Smooth muscle cell of the brain vasculature (primary cell): ENCODE data around the gene EXT2.

ENCODE experiments used
- DNase-seq: peaks from one replicate; pipeline ENCODE4 v3.0.0-alpha.2; 2012; ENCODE audit warnings: low read depth, low spot score

Gene EXT2

DNA sequence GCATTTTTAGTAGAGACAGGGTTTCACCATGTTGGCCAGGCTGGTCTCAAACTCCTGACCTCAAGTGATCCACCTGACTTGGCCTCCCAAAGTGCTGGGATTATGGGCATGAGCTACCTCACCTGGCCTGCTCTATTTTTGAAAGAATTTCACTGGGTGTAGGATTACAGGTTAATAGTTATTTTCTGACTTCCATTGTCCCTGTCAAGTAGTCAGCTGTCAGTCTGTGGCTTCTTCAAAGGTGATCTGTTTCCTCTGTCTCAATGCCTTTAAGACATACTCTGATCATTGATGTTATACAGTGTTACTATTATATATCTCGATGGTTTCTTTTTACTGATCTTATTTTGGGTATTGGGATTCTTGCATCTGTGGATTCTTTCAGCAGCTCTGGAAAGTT lies 10.1 kb upstream of the EXT2 start:
- no peak for DNase-seq

DNA sequence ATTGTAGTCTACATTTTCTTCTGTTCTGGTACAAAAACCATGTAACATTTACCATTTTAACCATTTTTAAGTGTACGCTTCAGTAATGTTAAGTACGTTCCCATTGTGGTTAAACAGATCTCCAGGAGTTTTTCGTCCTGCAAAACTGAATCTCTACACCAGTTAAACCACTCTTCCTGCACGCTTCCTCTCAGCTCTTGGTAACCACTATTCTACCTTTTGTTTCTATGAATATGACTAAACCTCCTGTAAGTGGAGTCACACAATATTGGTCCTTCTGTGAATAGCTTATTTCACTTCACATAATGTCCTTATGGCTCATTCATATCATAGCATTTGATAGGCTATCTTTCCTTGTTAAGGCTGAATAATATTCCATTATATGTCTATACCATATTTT lies 7.1 kb upstream of the EXT2 start:
- no peak for DNase-seq

GRCh38 chr11:44088871-44089270 lies 6.6 kb upstream of the EXT2 start:
- DNase-seq, result no peak

GRCh38 chr11:44090539-44090938 lies 4.9 kb upstream of the EXT2 start:
- DNase-seq, result no peak

GRCh38 chr11:44094260-44094868 lies 1.1 kb upstream of the EXT2 start:
- peak; percentile 61 for DNase-seq

- no peak for DNase-seq
Measured at GRCh38 chr11:44096360-44097185, 1.1 kb downstream of the EXT2 start.

DNA sequence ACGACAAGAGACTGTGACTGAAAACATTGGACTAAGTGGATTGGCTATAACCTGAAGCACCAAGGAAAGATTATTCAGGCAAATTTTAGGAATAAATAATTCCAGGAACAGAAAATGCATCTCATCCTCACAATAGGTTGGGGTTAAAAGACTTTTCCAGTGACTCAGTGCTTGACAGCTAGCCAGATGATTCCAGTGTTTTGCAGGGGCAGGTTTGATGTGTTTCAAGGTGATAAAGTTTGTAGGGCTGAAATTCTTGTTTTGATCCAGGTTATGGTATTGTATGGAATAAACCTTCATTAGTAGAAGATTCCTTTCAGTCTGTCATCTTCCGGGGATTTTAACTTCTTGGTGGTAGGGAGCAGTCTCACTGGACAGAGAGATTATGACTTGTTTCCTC lies 2.3 kb downstream of the EXT2 start:
- no peak for DNase-seq

DNA sequence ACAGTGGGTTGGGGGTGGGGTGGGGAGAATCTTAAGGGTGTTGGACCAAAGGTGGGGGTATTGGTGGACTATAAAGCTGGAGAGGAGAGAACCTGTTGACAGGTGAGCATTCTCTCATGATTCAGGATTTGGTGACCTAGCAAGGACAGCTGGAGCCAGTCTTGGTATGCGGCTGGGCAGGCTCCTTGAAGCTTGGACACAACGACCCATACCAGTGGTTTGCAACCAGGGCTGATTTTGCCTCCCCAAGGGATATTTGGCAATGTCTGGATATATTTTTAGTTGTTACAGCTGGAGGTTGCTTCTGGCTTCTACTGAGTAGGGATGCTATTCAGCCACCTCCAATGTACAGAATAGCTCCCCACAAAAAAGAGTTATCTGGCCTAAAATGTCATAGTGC lies 5.6 kb downstream of the EXT2 start:
- no peak for DNase-seq

DNA sequence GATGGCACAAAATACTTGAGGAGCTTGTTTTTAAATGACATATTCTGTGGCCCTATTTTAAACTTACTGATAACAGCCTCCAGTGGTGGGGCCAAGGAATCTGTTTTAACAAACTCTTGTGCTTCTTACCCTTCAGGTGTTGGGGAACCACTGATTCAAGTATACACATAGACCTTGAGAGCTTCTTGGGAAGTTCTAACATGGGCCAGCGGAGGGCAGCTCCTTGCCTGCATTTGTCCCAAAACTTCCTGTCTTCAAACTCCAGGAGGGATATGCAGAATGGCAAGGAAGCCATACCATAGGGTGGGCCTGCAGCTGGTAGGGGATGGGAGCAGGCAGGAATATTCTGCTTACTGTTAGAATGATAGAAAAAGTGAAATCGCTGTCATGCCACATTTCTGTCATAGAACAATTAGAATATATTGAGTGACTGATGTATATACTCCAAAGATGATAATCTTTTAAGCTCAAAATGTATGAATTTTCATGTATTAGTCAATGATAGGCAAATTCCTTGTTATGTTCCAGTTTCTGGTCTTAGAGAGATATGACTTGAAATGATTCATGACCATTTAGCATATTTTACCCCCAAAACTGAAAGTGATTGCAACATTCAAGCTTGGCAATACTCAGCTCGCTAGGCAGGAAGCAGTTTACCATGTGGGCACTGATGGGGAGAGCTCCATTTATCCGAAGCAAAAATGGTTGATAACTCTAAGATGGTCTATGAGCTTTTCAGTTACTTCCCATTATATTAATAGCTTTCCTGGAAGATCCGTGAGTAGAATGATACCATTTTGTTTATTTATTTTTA lies 9.2 kb downstream of the EXT2 start:
- no peak for DNase-seq

DNA sequence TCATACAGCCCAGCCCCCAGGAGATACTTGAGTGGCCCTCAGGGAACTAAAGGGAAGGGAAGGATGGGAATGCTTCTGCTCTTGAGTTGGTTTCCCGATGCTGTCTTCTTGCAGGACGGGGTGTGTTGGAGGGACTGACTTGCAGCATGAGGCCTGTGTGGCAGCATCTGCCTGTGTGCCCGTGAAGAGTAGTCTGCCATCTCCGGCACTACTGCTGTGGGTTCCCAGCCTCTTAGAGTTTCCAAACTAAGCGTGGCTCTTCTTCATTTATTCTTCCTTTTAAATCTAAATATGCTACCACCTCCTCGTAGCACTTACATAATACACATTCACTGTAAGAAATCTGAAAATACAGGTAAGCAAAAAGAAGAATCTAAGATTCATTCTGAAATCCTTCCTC lies 12.8 kb downstream of the EXT2 start:
- no peak for DNase-seq

DNA sequence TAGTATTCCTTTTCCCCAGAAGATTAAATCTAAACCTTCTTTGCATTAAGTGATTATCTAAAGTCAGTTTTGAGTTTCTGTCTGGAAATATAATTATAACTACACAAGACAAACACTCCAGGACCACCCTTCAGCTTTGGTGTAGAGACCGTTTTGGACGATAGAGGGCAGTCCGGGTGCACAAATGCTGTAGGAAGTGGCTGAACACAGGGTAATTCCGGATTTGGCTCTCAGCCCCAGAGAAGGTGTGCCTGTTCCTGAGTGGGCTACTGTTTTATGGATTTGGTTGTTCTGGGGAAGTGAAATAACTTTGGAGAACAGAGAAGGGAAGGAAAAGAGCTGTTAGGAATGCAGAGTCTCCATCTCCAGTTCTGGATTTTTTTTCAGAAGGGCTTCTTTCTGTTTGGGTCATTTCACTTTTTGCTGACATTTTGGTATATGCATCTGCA lies 14.8 kb downstream of the EXT2 start:
- DNase-seq, result no peak

GRCh38 chr11:44112091-44112821 lies 16.8 kb downstream of the EXT2 start:
- DNase-seq, result no peak

DNA sequence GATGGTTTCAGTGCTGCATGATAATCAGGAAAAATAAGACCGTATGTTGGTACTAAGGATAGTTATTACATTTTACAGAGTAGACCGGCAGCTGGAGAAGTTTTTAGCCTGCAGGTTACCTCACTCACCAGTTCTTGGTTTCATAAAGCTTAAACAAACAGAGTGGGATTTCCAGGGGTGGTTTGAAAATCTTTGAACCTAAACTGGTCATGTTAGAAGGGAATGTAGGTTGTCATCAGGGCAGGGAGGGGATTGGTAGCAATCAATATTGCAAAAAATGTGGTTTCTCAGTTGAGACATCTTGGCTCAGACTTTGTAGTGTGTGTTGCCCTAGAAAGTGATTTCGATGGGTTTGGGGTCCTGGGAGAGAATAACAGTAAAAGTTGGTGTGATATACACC lies 17.5 kb downstream of the EXT2 start:
- DNase-seq, result no peak

- DNase-seq, result no peak
Measured at GRCh38 chr11:44113572-44113971, 18.1 kb downstream of the EXT2 start.

DNA sequence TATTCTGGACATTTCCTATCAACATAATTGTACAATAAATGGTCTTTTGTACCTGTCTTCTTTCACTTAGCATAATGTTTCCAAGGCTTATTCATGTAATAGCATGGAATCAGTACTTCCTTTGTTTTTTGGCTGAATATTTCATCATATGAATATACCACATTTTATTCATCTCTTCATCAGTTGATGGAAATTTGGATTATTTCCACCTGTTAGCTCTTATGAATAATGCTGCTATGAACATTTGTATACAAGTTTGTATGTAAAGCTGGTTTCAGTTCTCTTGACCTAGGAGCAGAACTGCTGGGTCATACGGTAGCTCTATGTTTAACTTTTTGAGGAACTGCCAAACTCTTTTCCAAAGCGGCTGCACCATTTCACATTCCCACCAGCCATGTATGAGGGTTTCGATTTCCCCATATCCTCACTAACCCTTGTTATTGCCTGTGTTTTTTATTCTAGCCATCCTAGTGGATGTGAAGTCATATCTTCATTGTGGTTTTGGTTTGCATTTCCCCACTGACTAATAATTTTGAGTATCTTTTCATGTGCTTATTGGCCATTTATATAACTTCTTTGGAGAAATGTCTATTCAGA lies 20.9 kb downstream of the EXT2 start:
- DNase-seq, result no peak

- no peak for DNase-seq
Measured at GRCh38 chr11:44120169-44120568, 24.7 kb downstream of the EXT2 start.

- DNase-seq, result no peak
Measured at GRCh38 chr11:44125598-44125997, 30.1 kb downstream of the EXT2 start.

DNA sequence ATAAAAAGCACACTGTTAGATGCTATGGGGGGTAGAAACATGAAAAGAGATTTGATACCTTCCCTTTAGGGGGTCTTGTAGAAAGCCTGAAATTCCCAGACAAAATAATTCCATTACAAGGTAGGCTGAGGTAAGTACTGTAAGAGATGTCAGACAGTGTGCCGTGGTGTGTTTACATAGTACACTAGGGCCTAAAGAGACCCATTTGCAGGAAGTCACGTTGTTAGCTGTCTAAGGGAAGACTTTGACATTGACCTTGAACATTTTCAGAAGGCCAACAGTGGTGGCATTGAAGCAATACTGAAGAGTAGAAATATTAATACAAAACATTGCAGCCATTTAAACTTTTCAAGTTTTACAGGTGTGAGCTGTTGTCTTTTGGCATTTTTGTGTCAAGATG lies 30.8 kb downstream of the EXT2 start:
- DNase-seq, result no peak

DNA sequence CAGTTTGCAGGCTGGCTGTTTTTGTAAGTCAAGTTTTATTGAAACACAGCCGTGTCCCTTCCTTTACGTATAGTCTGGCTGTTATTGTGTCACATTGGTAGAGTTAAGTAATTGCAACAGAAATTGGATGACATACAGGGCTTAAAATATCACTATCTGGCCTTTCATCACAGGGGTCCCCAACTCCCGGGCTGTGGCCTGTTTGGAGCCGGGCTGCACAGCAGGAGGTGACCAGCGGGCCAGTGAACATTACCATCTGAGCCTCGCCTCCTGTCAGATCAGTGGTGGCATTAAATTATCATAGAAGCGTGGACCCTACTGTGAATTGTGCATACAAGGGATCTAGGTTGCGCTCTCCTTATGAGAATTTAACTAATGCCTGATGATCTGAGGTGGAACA lies 31.7 kb downstream of the EXT2 start:
- DNase-seq, result no peak

DNA sequence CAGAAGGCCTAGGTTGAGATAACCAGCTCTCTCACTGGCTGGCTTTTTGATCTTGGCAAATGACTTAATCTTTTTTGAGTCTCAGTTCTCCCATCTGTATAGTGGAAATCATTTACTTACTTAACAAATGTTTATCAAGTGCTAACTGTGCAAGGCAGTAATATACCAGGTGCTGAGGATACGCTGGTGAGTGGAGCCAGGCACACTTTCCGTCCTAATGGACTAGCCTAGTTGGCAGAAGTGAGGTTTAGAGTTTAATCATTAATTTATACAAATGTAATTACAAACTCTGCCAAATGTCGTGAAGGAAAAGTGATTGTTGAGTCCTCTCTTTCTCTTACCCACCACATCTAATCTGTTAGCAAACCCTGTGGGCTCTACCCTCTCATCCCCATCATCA lies 33.3 kb downstream of the EXT2 start:
- DNase-seq, result no peak

GRCh38 chr11:44130751-44131150 lies 35.3 kb downstream of the EXT2 start:
- DNase-seq, result no peak
